DOHH2 (cell line): ENCODE measurements around the gene COLEC12.

ENCODE experiments used
- H3F3A ChIP-seq: fragments of 200-600 bp; sonication (generic), shearing (Covaris generic); 2 replicates; pipeline ENCODE4 v1.6.0; 2016; ENCODE audit warnings: antibody characterized with exemption, mild to moderate bottlenecking; ENCODE audit not compliant: control insufficient read depth, insufficient read depth
- H3K27ac ChIP-seq: fragments of 200-600 bp; sonication (generic); 2 replicates; pipeline ENCODE4 v1.5.1; 2014; ENCODE audit warnings: low read depth, mild to moderate bottlenecking, low read length, moderate library complexity
- H3K27me3 ChIP-seq: fragments of 200-600 bp; sonication (generic); 2 replicates; pipeline ENCODE4 v1.6.1; 2014; ENCODE audit warnings: mild to moderate bottlenecking, low read length, mixed read lengths; ENCODE audit not compliant: control insufficient read depth
- H3K36me3 ChIP-seq: fragments of 200-600 bp; sonication (generic); 2 replicates; pipeline ENCODE4 v1.6.1; 2014; ENCODE audit warnings: mild to moderate bottlenecking, low read length, moderate library complexity, mixed read lengths; ENCODE audit not compliant: control insufficient read depth
- H3K4me1 ChIP-seq: fragments of 200-600 bp; sonication (generic); 2 replicates; pipeline ENCODE4 v1.6.1; 2014; ENCODE audit warnings: mild to moderate bottlenecking, low read length, mixed read lengths; ENCODE audit not compliant: control insufficient read depth
- H3K4me2 ChIP-seq: fragments of 200-600 bp; sonication (generic); 2 replicates; pipeline ENCODE4 v1.6.0; 2014; ENCODE audit warnings: mild to moderate bottlenecking, low read length, moderate library complexity
- H3K4me3 ChIP-seq: fragments of 200-600 bp; sonication (generic); 2 replicates; pipeline ENCODE4 v1.5.1; 2014; ENCODE audit warnings: mild to moderate bottlenecking, low read length, mixed read lengths
- H3K79me2 ChIP-seq: fragments of 200-600 bp; sonication (generic); 2 replicates; pipeline ENCODE4 v1.6.1; 2014; ENCODE audit warnings: mild to moderate bottlenecking, low read length, mixed read lengths; ENCODE audit not compliant: control insufficient read depth
- H3K9me2 ChIP-seq: fragments of 200-600 bp; sonication (generic); replicated peaks from 2 replicates; pipeline ENCODE4 v1.6.1; 2014; ENCODE audit warnings: mild to moderate bottlenecking, low read length, mixed read lengths; ENCODE audit not compliant: control insufficient read depth
- H3K9me3 ChIP-seq: fragments of 200-600 bp; sonication (generic); 2 replicates; pipeline ENCODE4 v1.6.1; 2014; ENCODE audit warnings: antibody characterized with exemption, low read length, mixed read lengths; ENCODE audit not compliant: control insufficient read depth, insufficient read depth
- H4K20me1 ChIP-seq: fragments of 200-600 bp; sonication (generic); 2 replicates; pipeline ENCODE4 v1.6.0; 2014; ENCODE audit warnings: low read depth, mild to moderate bottlenecking, antibody characterized with exemption, low read length, moderate library complexity; ENCODE audit not compliant: control insufficient read depth, insufficient read depth
- EZH2phosphoT487 ChIP-seq: fragments of 200-600 bp; sonication (generic); IDR thresholded peaks from 2 replicates; pipeline ENCODE4 v1.6.1; 2017; ENCODE audit warnings: borderline replicate concordance, mild to moderate bottlenecking, antibody characterized with exemption, low read length, moderate library complexity, mixed read lengths
- TF ChIP-seq, protein P1 (sequence below): fragments of 200-600 bp; sonication (generic); IDR thresholded peaks from one replicate; pipeline ENCODE4 v1.5.1; 2014; ENCODE audit warnings: antibody characterized with exemption, mild to moderate bottlenecking, low read depth, low read length; ENCODE audit not compliant: poor library complexity, severe bottlenecking

COLEC12 gene

DNA sequence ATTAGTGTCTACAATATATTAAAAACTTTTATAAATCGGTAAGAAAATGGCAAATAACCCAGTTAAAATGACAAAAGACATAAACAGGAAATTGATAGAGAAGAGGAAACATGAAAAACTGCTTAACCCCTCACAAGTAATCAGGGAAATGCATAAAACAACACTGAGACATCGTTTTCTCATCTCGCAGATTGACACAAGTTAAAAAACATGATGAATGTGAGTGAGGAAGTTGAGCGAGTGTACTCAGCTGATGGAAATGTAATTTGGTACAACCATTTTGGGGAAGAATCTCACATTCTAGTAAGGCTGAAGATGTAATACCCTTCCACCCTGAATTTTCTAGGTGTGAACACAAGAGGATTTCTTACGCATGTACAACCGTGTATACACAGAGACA lies 214.7 kb downstream of the COLEC12 start:
- H3K4me2 ChIP-seq: no peak overlapping the region
- no peaks in the 10 kb centered on the region for H3K79me2 ChIP-seq
- TF ChIP-seq, protein P1, sequence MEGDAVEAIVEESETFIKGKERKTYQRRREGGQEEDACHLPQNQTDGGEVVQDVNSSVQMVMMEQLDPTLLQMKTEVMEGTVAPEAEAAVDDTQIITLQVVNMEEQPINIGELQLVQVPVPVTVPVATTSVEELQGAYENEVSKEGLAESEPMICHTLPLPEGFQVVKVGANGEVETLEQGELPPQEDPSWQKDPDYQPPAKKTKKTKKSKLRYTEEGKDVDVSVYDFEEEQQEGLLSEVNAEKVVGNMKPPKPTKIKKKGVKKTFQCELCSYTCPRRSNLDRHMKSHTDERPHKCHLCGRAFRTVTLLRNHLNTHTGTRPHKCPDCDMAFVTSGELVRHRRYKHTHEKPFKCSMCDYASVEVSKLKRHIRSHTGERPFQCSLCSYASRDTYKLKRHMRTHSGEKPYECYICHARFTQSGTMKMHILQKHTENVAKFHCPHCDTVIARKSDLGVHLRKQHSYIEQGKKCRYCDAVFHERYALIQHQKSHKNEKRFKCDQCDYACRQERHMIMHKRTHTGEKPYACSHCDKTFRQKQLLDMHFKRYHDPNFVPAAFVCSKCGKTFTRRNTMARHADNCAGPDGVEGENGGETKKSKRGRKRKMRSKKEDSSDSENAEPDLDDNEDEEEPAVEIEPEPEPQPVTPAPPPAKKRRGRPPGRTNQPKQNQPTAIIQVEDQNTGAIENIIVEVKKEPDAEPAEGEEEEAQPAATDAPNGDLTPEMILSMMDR: no peak
- TF ChIP-seq EZH2phosphoT487: no peak
- no peaks in the 10 kb centered on the region for H4K20me1 ChIP-seq
- no peak overlapping the region for H3K27ac ChIP-seq
- no peaks in the 10 kb centered on the region for H3K36me3 ChIP-seq
- H3K27me3 ChIP-seq: no peaks in the 10 kb centered on the region
- H3F3A ChIP-seq: no peaks in the 10 kb centered on the region
- no peaks in the 10 kb centered on the region for H3K9me3 ChIP-seq
- H3K9me2 ChIP-seq: no peaks in the 10 kb centered on the region
- H3K4me3 ChIP-seq: no peak overlapping the region
- H3K4me1 ChIP-seq: no peaks in the 10 kb centered on the region

DNA sequence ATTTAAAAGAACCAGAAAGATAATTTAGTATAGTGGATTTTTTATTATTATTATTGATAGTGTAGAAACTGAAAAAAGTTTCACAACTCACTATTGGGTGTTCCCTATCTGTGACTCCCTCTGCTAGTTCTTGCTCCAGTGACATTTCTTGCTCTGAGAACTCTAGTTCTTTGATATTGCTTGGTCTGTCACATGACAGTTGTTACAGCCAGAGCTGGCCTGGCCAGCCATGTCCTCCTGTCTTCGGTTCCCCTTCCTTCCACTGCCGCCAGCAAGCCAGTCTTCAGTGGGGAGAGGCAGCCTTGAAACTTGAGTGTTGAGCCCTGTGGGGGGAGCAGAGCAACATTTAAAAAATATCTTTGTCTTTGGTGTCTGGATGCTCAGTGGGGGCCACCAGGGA lies 225.0 kb downstream of the COLEC12 start:
- H3K36me3 ChIP-seq: no peaks in the 10 kb centered on the region
- H3K4me2 ChIP-seq: no peak overlapping the region
- no peaks in the 10 kb centered on the region for H3K4me1 ChIP-seq
- H3K27me3 ChIP-seq: no peaks in the 10 kb centered on the region
- H3K4me3 ChIP-seq: no peak overlapping the region
- H3K79me2 ChIP-seq: peaks cover under 1% of the 10 kb centered on the region; the same call in 1 of the 2 replicates
- no peaks in the 10 kb centered on the region for H3K9me3 ChIP-seq
- no peaks in the 10 kb centered on the region for H4K20me1 ChIP-seq
- H3F3A ChIP-seq: no peaks in the 10 kb centered on the region
- H3K27ac ChIP-seq: no peak overlapping the region
- H3K9me2 ChIP-seq: no peaks in the 10 kb centered on the region
- TF ChIP-seq, protein P1: no peak
- no peak for TF ChIP-seq EZH2phosphoT487

DNA sequence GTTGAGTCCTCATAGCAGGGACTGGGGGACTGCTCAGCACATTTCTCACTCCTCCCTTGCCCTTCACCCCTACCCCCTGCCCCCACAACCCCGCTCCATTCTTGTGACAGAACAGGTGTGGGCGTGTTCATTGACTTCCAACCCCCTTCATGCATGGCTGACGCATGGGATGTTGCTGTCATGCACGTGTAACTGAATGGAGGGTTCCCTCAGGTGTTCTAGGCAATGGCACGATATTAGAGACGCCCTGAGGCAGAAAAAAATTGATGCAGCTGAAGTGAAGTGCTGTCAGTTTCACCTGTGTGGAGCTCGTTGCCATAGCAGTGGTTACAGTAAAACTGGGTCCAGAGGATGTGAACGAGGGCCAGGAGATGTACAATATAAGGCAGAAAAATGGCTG lies 226.2 kb downstream of the COLEC12 start:
- Histone ChIP-seq H3K9me3 (no peaks in the 10 kb centered on the region), H3F3A (peaks cover 5% of the 10 kb centered on the region; the same call in 1 of the 2 replicates), H3K9me2 (no peaks in the 10 kb centered on the region), H3K4me2 (no peak overlapping the region), H3K27ac (no peak overlapping the region), H3K79me2 (peaks cover 11% of the 10 kb centered on the region), H4K20me1 (no peaks in the 10 kb centered on the region), H3K4me1 (peaks cover 7% of the 10 kb centered on the region), H3K36me3 (peaks cover 9% of the 10 kb centered on the region; the same call in 1 of the 2 replicates), H3K27me3 (no peaks in the 10 kb centered on the region), H3K4me3 (no peak overlapping the region)
- no peak for TF ChIP-seq EZH2phosphoT487
- TF ChIP-seq, protein P1: no peak
